H1 (cell line): ENCODE measurements around the gene IKBIP. TPM values are rescaled to one million over a fixed set of nuclear protein-coding genes. Genes with fewer than 3 reads are reported as not detected.
A peak's percentile ranks its signal among the peaks of the same experiment; 100 is the strongest.

ENCODE experiments used
- CREB1 ChIP-seq: IDR thresholded peaks from 2 replicates; pipeline ENCODE4 v1.6.1; 2012; ENCODE audit warnings: inconsistent platforms
- RXRA ChIP-seq: IDR thresholded peaks from 2 replicates; pipeline ENCODE4 v1.6.1; 2011; ENCODE audit warnings: low read depth, mild to moderate bottlenecking, low read length, moderate library complexity; ENCODE audit not compliant: insufficient read depth
- TAF1 ChIP-seq: IDR thresholded peaks from 2 replicates; pipeline ENCODE4 v1.6.1; 2011; ENCODE audit warnings: mild to moderate bottlenecking, low read depth, low read length
- polyA plus RNA-seq, 7 experiments: library from polyadenylated mRNA; depleted of rRNA in 3 of 7; stranded (reverse) in 5 of 7; unstranded in 2 of 7; fragments of >200 nt in 5 of 7; fragments of 200-250 nt in 2 of 7; gene quantifications; 1 replicate in 5 of 7; 2 replicates in 1 of 7; 4 replicates in 1 of 7; pipeline versions ENCODE4 v1.2.1 to v1.2.3, GENCODE V29; 2011 to 2013; ENCODE audit warnings: missing spikeins in 2 of 7, mixed read lengths in 2 of 7
- total RNA-seq: library from RNA; stranded (reverse); fragmentation: NEBNext Ultra II Directional; extraction: Animal tissue kit (Norgen Biotek cat#: 25700); gene quantifications from 2 replicates; pipeline ENCODE4 v1.2.1, GENCODE V29; 2021
- TF ChIP-seq, protein P1 (sequence below), 3 experiments: IDR thresholded peaks; 1 replicate in 2 of 3; 2 replicates in 1 of 3; pipeline versions ENCODE4 v1.5.1 to v1.6.1; 2011; ENCODE audit warnings: low read length in 3 of 3, mild to moderate bottlenecking in 3 of 3, inconsistent platforms in 2 of 3, low read depth in 1 of 3, moderate library complexity in 1 of 3; ENCODE audit not compliant: insufficient read depth in 1 of 3; ENCODE audit errors: control extremely low read depth in 1 of 3

The IKBIP gene
- total and polyA plus RNA-seq, 2 of the 8 experiments (the other 6 are each of a cell fraction or from before 2014, with no cell fraction given): 2.7 to 12.4 TPM

DNA sequence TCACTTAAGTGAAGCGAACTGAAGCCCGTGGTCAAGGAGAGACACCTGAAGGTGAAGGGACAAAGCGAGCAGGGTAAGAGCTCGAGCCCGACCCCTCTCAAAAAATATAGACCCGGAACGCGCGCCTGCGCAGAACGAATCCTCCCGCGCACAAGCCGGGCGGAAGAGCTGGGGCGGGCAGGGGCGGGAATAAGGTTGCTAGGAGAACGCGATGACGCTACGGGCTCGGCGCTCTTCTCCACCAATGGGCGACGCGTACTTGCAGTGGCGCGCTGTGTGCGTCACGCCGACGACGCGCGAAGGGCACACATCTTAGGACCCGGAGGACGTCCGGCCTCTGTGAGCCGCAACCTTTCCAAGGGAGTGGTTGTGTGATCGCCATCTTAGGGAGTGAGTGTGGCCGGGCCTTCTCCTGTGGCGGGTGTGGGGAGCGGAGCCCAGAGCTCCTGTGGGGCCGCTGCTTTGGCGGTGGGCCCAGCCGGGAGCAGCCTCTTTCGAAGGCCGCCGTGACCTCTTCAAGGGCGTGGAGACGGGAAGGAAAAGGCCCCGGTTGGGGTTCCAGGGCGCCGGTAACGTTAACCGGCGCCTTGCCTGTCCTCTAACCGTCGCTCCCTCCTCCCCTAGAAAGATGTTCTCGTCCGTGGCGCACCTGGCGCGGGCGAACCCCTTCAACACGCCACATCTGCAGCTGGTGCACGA lies 51.1 kb downstream of the IKBIP start, which contains the start of gene SLC25A3 (continued):
- TF ChIP-seq, protein P1, sequence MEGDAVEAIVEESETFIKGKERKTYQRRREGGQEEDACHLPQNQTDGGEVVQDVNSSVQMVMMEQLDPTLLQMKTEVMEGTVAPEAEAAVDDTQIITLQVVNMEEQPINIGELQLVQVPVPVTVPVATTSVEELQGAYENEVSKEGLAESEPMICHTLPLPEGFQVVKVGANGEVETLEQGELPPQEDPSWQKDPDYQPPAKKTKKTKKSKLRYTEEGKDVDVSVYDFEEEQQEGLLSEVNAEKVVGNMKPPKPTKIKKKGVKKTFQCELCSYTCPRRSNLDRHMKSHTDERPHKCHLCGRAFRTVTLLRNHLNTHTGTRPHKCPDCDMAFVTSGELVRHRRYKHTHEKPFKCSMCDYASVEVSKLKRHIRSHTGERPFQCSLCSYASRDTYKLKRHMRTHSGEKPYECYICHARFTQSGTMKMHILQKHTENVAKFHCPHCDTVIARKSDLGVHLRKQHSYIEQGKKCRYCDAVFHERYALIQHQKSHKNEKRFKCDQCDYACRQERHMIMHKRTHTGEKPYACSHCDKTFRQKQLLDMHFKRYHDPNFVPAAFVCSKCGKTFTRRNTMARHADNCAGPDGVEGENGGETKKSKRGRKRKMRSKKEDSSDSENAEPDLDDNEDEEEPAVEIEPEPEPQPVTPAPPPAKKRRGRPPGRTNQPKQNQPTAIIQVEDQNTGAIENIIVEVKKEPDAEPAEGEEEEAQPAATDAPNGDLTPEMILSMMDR (IDR thresholded peaks at IDR 0.05; ENCODE audit: control extremely low read depth in 1 of 3, insufficient read depth in 1 of 3, low read depth in 1 of 3, low read length in 3 of 3): no peak
- peak; percentile 99 for TF ChIP-seq CREB1
- peak; percentile 100 for TF ChIP-seq TAF1
- TF ChIP-seq RXRA: no peak
